Kidney (tissue), 14 donors: ENCODE results near the gene HEY2. TPM values are rescaled to one million over a fixed set of nuclear protein-coding genes. Genes with fewer than 3 reads are reported as not detected.

Source experiments
- DNase-seq, 5 donors: peaks; one replicate each; pipeline ENCODE4 v3.0.0-alpha.2; 2013 to 2020
- FAIRE-seq: peaks from 2 replicates; lab custom pipeline; 2012; peaks lifted over from hg19 to GRCh38; lab: Jason Lieb, UNC
- H3K27ac ChIP-seq, 2 donors: one replicate each; pipeline ENCODE4 v1.7.0; 2013; ENCODE audit warnings: low read depth in 2 of 2, low read length in 2 of 2, inconsistent platforms in 1 of 2
- H3K27me3 ChIP-seq: one replicate; pipeline ENCODE4 v1.7.1; 2013; ENCODE audit warnings: low read length, inconsistent platforms; ENCODE audit not compliant: control insufficient read depth, insufficient read depth
- H3K36me3 ChIP-seq, 3 donors: one replicate each; pipeline versions ENCODE4 v1.7.0 to v1.7.1; 2013; ENCODE audit warnings: low read length in 3 of 3, control low read depth in 1 of 3, inconsistent platforms in 1 of 3; ENCODE audit not compliant: insufficient read depth in 3 of 3, control insufficient read depth in 2 of 3
- H3K4me1 ChIP-seq, 3 donors: one replicate each; pipeline versions ENCODE4 v1.7.0 to v1.7.1; 2013; ENCODE audit warnings: low read length in 3 of 3, inconsistent platforms in 1 of 3, low read depth in 1 of 3; ENCODE audit not compliant: control insufficient read depth in 2 of 3, insufficient read depth in 2 of 3
- H3K4me3 ChIP-seq, 3 donors: one replicate each; pipeline versions ENCODE4 v1.7.0 to v1.8.1; 2013; ENCODE audit warnings: low read length in 3 of 3, control low read depth in 1 of 3, inconsistent platforms in 1 of 3
- H3K9ac ChIP-seq, 3 donors: one replicate each; pipeline versions ENCODE4 v1.7.0 to v1.7.1; 2013; ENCODE audit warnings: low read length in 3 of 3, control low read depth in 1 of 3, inconsistent platforms in 1 of 3
- H3K9me3 ChIP-seq, 3 donors: one replicate each; pipeline versions ENCODE4 v1.7.0 to v1.7.1; 2013; ENCODE audit warnings: low read length in 3 of 3, control low read depth in 1 of 3, inconsistent platforms in 1 of 3; ENCODE audit not compliant: control insufficient read depth in 2 of 3, insufficient read depth in 1 of 3
- intact Hi-C: fragments of 100-400 bp; cut with DNase I; formaldehyde crosslinking; loops from one replicate; pipeline ENCODE4 v1.11.1; 2022
- polyA plus RNA-seq: library from polyadenylated mRNA; stranded (reverse); fragments of 350-450 nt; fragmentation: Illumina TruSeq; extraction: RNeasy Lipid Tissue Mini Kit (QIAGEN cat#74804); gene quantifications from one replicate; pipeline ENCODE4 v1.2.3, GENCODE V29; 2014; ENCODE audit warnings: low read depth, low replicate concordance; ENCODE audit not compliant: insufficient read depth
- total RNA-seq: library from RNA; stranded (reverse); fragmentation: NEBNext Ultra II Directional; extraction: Animal tissue kit (Norgen Biotek cat#: 25700); gene quantifications from one replicate; pipeline ENCODE4 v1.2.1, GENCODE V29; 2021
- TF ChIP-seq, protein P1 (sequence below): IDR thresholded peaks from 3 replicates; pipeline ENCODE4 v1.5.1; 2012; ENCODE audit warnings: mild to moderate bottlenecking, moderate library complexity, borderline replicate concordance; ENCODE audit not compliant: insufficient read depth; ENCODE audit errors: extremely low read depth
- donor health status: control.
- donor health status: control.
- donor health status: control.
- donor health status: control.
- donor health status: control.
- donor health status: DM: yes; HTN: yes; CAD: no.
- donor health status: Normal renal cell carcinoma (clear cell type).

Gene HEY2
- total and polyA plus RNA-seq, 2 donors from 2014 or later: 4.2 to 10.7 TPM

DNA sequence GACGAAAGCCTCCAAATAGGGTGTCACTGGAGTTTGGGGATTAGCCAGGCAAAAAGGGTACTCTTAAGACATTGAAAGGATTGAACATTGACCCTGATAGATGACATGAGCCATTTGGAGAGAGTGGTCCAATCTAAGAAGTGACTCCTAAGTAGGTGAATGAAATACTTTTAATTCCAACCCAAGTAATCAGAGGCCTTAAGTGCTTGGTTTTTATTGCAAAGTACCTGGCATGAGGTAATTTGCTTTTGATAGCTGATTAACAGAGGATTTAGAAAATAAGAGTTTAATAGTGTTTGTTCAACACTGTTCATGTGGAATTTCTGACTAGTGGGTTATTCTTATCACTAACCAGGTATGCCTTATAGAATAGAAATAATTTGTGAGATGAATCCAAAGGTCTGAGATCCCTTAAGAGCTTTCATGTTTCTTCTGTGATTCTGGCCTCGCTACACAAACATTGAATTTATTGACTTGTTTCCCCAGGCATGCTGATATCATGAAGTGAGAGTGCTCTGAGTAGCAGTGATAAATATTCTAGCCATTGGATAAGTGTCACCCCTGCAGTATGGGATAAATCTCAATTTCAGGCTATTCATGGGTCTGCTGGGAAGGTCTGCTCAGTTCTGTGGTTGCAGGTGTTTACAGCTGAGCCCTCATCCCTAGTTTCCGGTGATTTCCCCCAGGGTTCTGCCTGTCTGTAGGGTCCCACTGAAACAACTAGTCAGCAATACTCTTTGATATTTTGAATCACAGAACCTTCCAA, 47.9 kb downstream of the HEY2 start:
- H3K9ac ChIP-seq: no peak overlapping the region
- no peak for FAIRE-seq
- intact Hi-C loops: loop anchor here (10.0 kb wide), 1 partner anchor 57 kb away; no protein-coding TSS in a partner anchor
- H3K4me3 ChIP-seq: no peak overlapping the region
- no peak overlapping the region for H3K27ac ChIP-seq
- TF ChIP-seq, protein P1, sequence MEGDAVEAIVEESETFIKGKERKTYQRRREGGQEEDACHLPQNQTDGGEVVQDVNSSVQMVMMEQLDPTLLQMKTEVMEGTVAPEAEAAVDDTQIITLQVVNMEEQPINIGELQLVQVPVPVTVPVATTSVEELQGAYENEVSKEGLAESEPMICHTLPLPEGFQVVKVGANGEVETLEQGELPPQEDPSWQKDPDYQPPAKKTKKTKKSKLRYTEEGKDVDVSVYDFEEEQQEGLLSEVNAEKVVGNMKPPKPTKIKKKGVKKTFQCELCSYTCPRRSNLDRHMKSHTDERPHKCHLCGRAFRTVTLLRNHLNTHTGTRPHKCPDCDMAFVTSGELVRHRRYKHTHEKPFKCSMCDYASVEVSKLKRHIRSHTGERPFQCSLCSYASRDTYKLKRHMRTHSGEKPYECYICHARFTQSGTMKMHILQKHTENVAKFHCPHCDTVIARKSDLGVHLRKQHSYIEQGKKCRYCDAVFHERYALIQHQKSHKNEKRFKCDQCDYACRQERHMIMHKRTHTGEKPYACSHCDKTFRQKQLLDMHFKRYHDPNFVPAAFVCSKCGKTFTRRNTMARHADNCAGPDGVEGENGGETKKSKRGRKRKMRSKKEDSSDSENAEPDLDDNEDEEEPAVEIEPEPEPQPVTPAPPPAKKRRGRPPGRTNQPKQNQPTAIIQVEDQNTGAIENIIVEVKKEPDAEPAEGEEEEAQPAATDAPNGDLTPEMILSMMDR: no peak
- no peaks in the 10 kb centered on the region for H3K36me3 ChIP-seq
- no peak for DNase-seq
- peaks cover 0 to 10% (median 0%) of the 10 kb centered on the region in 3 donors for H3K4me1 ChIP-seq
- H3K9me3 ChIP-seq: no peaks in the 10 kb centered on the region
- no peaks in the 10 kb centered on the region for H3K27me3 ChIP-seq

DNA sequence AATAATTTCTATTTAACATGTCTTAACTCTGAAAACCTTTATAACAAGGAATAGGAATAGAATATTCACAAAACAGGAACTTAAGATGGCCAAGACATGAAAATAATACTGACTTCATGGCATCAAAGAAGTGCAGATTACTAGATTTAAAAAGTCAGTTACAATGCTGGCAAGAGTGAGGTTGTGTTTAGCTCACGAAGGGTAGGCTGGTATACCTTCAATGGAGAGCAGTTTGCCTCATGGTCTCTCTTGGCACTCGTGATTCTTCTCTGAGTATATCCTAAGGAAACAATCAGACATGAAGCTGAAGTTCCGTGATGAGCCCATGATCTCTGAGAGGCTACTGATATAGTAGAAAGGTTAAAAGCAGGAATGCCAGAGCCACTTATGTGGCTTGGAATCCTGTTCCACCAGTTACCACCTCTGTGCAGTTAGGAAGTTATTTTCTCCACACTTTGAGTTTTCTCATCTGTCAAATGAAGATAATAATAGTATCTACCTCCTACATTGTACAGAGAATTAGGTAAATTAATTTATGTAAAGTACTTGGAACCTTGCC, 48.5 kb downstream of the HEY2 start:
- intact Hi-C loops: loop anchor here (10.0 kb wide), 1 partner anchor 57 kb away; no protein-coding TSS in a partner anchor
- FAIRE-seq: no peak

DNA sequence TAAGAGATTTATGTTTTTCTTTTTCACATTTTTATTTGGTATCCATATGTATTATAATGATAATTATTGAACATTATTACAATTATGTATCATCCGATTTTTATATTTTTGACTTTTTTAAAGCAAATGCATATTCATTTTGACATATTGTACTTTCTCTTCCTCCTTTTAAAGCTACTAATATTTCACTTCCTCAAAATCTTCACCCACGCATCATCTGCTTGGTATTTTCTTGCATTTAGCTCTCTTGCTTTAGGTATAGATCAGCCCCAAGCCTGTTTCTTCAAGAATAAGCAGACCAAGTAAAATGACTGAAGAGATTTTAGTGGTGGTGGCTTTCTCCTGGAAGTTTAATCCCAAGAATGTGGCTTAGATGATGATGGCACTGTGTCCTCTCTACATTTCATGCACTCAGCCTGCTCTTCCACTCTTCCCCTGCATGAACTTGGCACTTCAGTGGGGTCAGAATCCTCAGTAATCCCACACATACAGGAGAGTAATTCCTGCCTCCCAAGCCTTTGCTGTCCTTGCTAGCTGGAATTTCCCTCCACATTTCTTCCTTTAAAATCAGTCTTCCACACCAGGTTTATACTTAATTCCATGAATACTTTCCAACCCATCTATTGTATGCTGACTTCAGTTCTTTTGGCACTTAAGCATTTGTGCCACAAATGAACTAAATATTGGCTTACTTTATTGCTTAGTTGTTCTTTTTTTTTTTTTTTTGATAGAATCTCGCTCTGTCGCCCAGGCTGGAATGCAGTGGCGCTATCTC, 49.5 kb downstream of the HEY2 start:
- H3K36me3 ChIP-seq: no peaks in the 10 kb centered on the region
- intact Hi-C loops: loop anchor here (10.0 kb wide), 1 partner anchor 56 kb away; no protein-coding TSS in a partner anchor
- peaks cover 0 to 11% (median 0%) of the 10 kb centered on the region in 3 donors for H3K4me1 ChIP-seq
- DNase-seq (no peak), FAIRE-seq (no peak)
- H3K27me3 ChIP-seq: no peaks in the 10 kb centered on the region
- H3K4me3 ChIP-seq: no peak overlapping the region
- H3K9me3 ChIP-seq: no peaks in the 10 kb centered on the region
- no peak overlapping the region for H3K27ac ChIP-seq
- TF ChIP-seq, protein P1: no peak
- H3K9ac ChIP-seq: no peak overlapping the region

More for the DNA sequence above, 48.5 kb downstream of the HEY2 start:
- H3K4me1 ChIP-seq: peaks cover 0 to 10% (median 0%) of the 10 kb centered on the region in 3 donors
- no peak overlapping the region for H3K27ac ChIP-seq
- TF ChIP-seq, protein P1: no peak
- no peak overlapping the region for H3K4me3 ChIP-seq
- no peaks in the 10 kb centered on the region for H3K27me3 ChIP-seq
- no peak overlapping the region for H3K9ac ChIP-seq
- H3K36me3 ChIP-seq: no peaks in the 10 kb centered on the region
- H3K9me3 ChIP-seq: no peaks in the 10 kb centered on the region
- DNase-seq: no peak
